IMR-90 (cell line): ENCODE measurements around the gene CCDC40. TPM values are rescaled to one million over a fixed set of nuclear protein-coding genes. Genes with fewer than 3 reads are reported as not detected.

ENCODE experiments used
- ATAC-seq: fragments of 200-7000 bp; cut with Tn5 transposase; 2 replicates; pipeline ENCODE4 v1.9.1; 2020; ENCODE audit warnings: low read depth, mild to moderate bottlenecking, moderate library complexity
- BruUV-seq: library from RNA; stranded (reverse); fragments of 400-500 nt; replicated peaks from 2 replicates; lab custom pipeline; 2021; lab: Mats Ljungman, UMichigan
- CTCF ChIA-PET: fragments of 300-600 bp; formaldehyde crosslinking; extraction: SDS; loops from one replicate; lab custom pipeline; 2021; ENCODE audit warnings: antibody characterized with exemption; lab: Yijun Ruan, JAX
- POLR2A ChIA-PET: fragments of 300-600 bp; sonication (Branson Sonifier 250); formaldehyde crosslinking; loops from one replicate; lab custom pipeline; 2022; ENCODE audit warnings: antibody characterized with exemption; ENCODE audit not compliant: unreplicated experiment; lab: Charles Lee
- DNase-seq: peaks from one replicate; pipeline ENCODE4 v3.0.0; 2013
- H2AFZ ChIP-seq: replicated peaks from 2 replicates; pipeline ENCODE3; 2013; ENCODE audit warnings: low read length, mild to moderate bottlenecking; ENCODE audit not compliant: poor library complexity
- H2AK5ac ChIP-seq: 2 replicates; pipeline ENCODE4 v1.6.1; 2013; ENCODE audit warnings: low read depth, low read length, inconsistent platforms
- H2AK9ac ChIP-seq: replicated peaks from 2 replicates; pipeline ENCODE3; 2013; ENCODE audit warnings: mild to moderate bottlenecking, low read depth, low read length, moderate library complexity; ENCODE audit not compliant: poor library complexity
- H2BK120ac ChIP-seq: 2 replicates; pipeline ENCODE4 v1.6.1; 2013; ENCODE audit warnings: low read depth, low read length, inconsistent platforms
- H2BK15ac ChIP-seq: 3 replicates; pipeline ENCODE4 v1.6.1; 2013; ENCODE audit warnings: low read depth, low read length, inconsistent platforms
- H2BK20ac ChIP-seq: 2 replicates; pipeline ENCODE4 v1.6.1; 2013; ENCODE audit warnings: low read depth, mild to moderate bottlenecking, inconsistent platforms, low read length, moderate library complexity
- H2BK5ac ChIP-seq: 2 replicates; pipeline ENCODE4 v1.6.1; 2013; ENCODE audit warnings: mild to moderate bottlenecking, low read depth, low read length, inconsistent platforms; ENCODE audit not compliant: poor library complexity, severe bottlenecking
- H3K14ac ChIP-seq: replicated peaks from 2 replicates; pipeline ENCODE4 v1.6.1; 2013; ENCODE audit warnings: low read depth, low read length, inconsistent platforms
- H3K18ac ChIP-seq: 2 replicates; pipeline ENCODE4 v1.6.1; 2013; ENCODE audit warnings: low read depth, low read length, control low read depth
- H3K23ac ChIP-seq: 2 replicates; pipeline ENCODE4 v1.6.1; 2013; ENCODE audit warnings: low read depth, low read length, inconsistent platforms
- H3K27ac ChIP-seq: 2 replicates; pipeline ENCODE4 v1.5.1; 2013; ENCODE audit warnings: mild to moderate bottlenecking, control low read depth, low read length; ENCODE audit not compliant: insufficient read depth
- H3K27me3 ChIP-seq: 2 replicates; pipeline ENCODE4 v1.6.1; 2013; ENCODE audit warnings: low read length; ENCODE audit not compliant: control insufficient read depth, insufficient read depth
- H3K36me3 ChIP-seq: 2 replicates; pipeline ENCODE4 v1.6.1; 2013; ENCODE audit warnings: low read length, mixed read lengths; ENCODE audit not compliant: control insufficient read depth, insufficient read depth
- H3K4ac ChIP-seq: 2 replicates; pipeline ENCODE4 v1.6.1; 2013; ENCODE audit warnings: low read depth, low read length, inconsistent platforms
- H3K4me1 ChIP-seq: 2 replicates; pipeline ENCODE4 v1.6.1; 2013; ENCODE audit warnings: low read length, mixed read lengths; ENCODE audit not compliant: control insufficient read depth, insufficient read depth
- H3K4me2 ChIP-seq: 2 replicates; pipeline ENCODE4 v1.6.1; 2013; ENCODE audit warnings: low read depth, mild to moderate bottlenecking, control low read depth, low read length, moderate library complexity
- H3K4me3 ChIP-seq: 2 replicates; pipeline ENCODE4 v1.5.1; 2013; ENCODE audit warnings: low read depth, mild to moderate bottlenecking, control low read depth, low read length, moderate library complexity; ENCODE audit not compliant: insufficient read depth
- H3K56ac ChIP-seq: 2 replicates; pipeline ENCODE4 v1.6.1; 2013; ENCODE audit warnings: low read length, inconsistent platforms; ENCODE audit not compliant: insufficient read depth; ENCODE audit errors: extremely low read depth
- H3K79me1 ChIP-seq, 2 experiments: 2 replicates each; pipeline ENCODE4 v1.6.1; 2013; ENCODE audit warnings: low read length in 2 of 2, inconsistent platforms in 1 of 2, low read depth in 1 of 2
- H3K9ac ChIP-seq: 2 replicates; pipeline ENCODE4 v1.6.1; 2013; ENCODE audit warnings: low read depth, low read length, control low read depth
- H3K9me1 ChIP-seq: 2 replicates; pipeline ENCODE4 v1.6.1; 2013; ENCODE audit warnings: low read length, inconsistent platforms; ENCODE audit not compliant: insufficient read depth
- H3K9me3 ChIP-seq: 2 replicates; pipeline ENCODE4 v1.6.1; 2013; ENCODE audit warnings: low read length; ENCODE audit not compliant: control insufficient read depth, insufficient read depth
- H4K20me1 ChIP-seq: 2 replicates; pipeline ENCODE4 v1.6.1; 2013; ENCODE audit warnings: low read length, inconsistent platforms; ENCODE audit not compliant: insufficient read depth
- H4K5ac ChIP-seq: 2 replicates; pipeline ENCODE4 v1.6.1; 2013; ENCODE audit warnings: mild to moderate bottlenecking, low read depth, low read length, control low read depth
- H4K8ac ChIP-seq, 2 experiments: 2 replicates each; pipeline ENCODE4 v1.6.1; 2013; ENCODE audit warnings: low read depth in 2 of 2, low read length in 2 of 2, control low read depth in 1 of 2, inconsistent platforms in 1 of 2
- H4K91ac ChIP-seq: 2 replicates; pipeline ENCODE4 v1.6.1; 2013; ENCODE audit warnings: low read depth, low read length, inconsistent platforms; ENCODE audit not compliant: insufficient read depth
- BHLHE40 ChIP-seq: fragments of 150-350 bp; IDR thresholded peaks from 2 replicates; pipeline ENCODE4 v1.6.1; 2016; ENCODE audit warnings: mild to moderate bottlenecking, low read depth, low read length
- CEBPB ChIP-seq: IDR thresholded peaks from 2 replicates; pipeline ENCODE4 v1.6.1; 2012; ENCODE audit warnings: low read depth, low read length, improper control_type of control experiment
- CHD1 ChIP-seq: IDR thresholded peaks from 2 replicates; pipeline ENCODE4 v1.6.1; 2012; ENCODE audit warnings: low read depth, low read length, improper control_type of control experiment
- CTCF ChIP-seq: conservative IDR thresholded peaks from 2 replicates; pipeline ENCODE4 v1.5.1; 2012; ENCODE audit warnings: mild to moderate bottlenecking, low read depth, low read length, improper control_type of control experiment
- ELK1 ChIP-seq: fragments of 150-350 bp; IDR thresholded peaks from 2 replicates; pipeline ENCODE4 v1.6.1; 2016; ENCODE audit warnings: low read depth, mild to moderate bottlenecking, low read length, moderate library complexity, borderline replicate concordance
- FOS ChIP-seq: fragments of 150-350 bp; IDR thresholded peaks from 2 replicates; pipeline ENCODE4 v1.6.1; 2016; ENCODE audit warnings: low read depth, low read length
- MAFK ChIP-seq: IDR thresholded peaks from 2 replicates; pipeline ENCODE4 v1.6.1; 2012; ENCODE audit warnings: low read depth, low read length, improper control_type of control experiment
- MAZ ChIP-seq: IDR thresholded peaks from 2 replicates; pipeline ENCODE4 v1.6.1; 2012; ENCODE audit warnings: low read depth, mild to moderate bottlenecking, low read length, improper control_type of control experiment, moderate library complexity, borderline replicate concordance
- NFE2L2 ChIP-seq: fragments of 150-350 bp; IDR thresholded peaks from 2 replicates; pipeline ENCODE4 v1.6.1; 2016; ENCODE audit warnings: low read depth, mild to moderate bottlenecking, low read length
- POLR2A ChIP-seq: IDR thresholded peaks from 2 replicates; pipeline ENCODE4 v1.6.1; 2012; ENCODE audit warnings: mild to moderate bottlenecking, low read depth, low read length
- RAD21 ChIP-seq: IDR thresholded peaks from 2 replicates; pipeline ENCODE4 v1.6.1; 2012; ENCODE audit warnings: low read length, improper control_type of control experiment
- RCOR1 ChIP-seq: IDR thresholded peaks from 2 replicates; pipeline ENCODE4 v1.6.1; 2012; ENCODE audit warnings: mild to moderate bottlenecking, low read length, improper control_type of control experiment; ENCODE audit not compliant: insufficient replicate concordance
- RFX5 ChIP-seq: IDR thresholded peaks from 2 replicates; pipeline ENCODE4 v1.8.0; 2012; ENCODE audit warnings: low read depth, mild to moderate bottlenecking, low read length, moderate library complexity
- SMC3 ChIP-seq: fragments of 150-350 bp; IDR thresholded peaks from 2 replicates; pipeline ENCODE4 v1.6.1; 2016; ENCODE audit warnings: low read depth, mild to moderate bottlenecking, antibody characterized with exemption, low read length, moderate library complexity
- WGBS, 2 experiments: methylation state at CpG; one replicate each; pipeline versions ENCODE4 v1.1.5 to v1.1.7; 2013; ENCODE audit warnings: missing lambda C conversion rate in 2 of 2; ENCODE audit not compliant: insufficient read length in 1 of 2; ENCODE audit errors: extremely low coverage in 2 of 2; 5-methylcytosine and 5-hydroxymethylcytosine counted together
- dilution Hi-C: fragments of 300-500 bp; cut with HindIII; formaldehyde crosslinking; loops from one replicate; pipeline ENCODE4 v1.14.3; 2018; ENCODE audit warnings: low sequenced_read_pairs; ENCODE audit not compliant: unreplicated experiment
- in situ Hi-C: fragments of 300-500 bp; cut with MboI; formaldehyde crosslinking; loops from 3 replicates; pipeline ENCODE4 v1.14.3; 2019; ENCODE audit warnings: low sequenced_read_pairs, inconsistent platforms, mixed read lengths
- intact Hi-C: fragments of 100-400 bp; cut with micrococcal nuclease; formaldehyde crosslinking; loops from 2 replicates; pipeline ENCODE4 v1.10.0; 2022
- polyA plus RNA-seq, 3 experiments: library from polyadenylated mRNA; depleted of rRNA; stranded (reverse); fragments of >200 nt; gene quantifications; 2 replicates each; pipeline ENCODE4 v1.2.3, GENCODE V29; 2012; ENCODE audit warnings: low replicate concordance in 1 of 3
- total RNA-seq: library from RNA; depleted of rRNA; stranded (reverse); fragments of >200 nt; gene quantifications from 2 replicates; pipeline ENCODE4 v1.2.3, GENCODE V29; 2012
- TF ChIP-seq, protein P1 (sequence below): fragments of 150-350 bp; IDR thresholded peaks from 2 replicates; pipeline ENCODE4 v1.6.1; 2017; ENCODE audit warnings: mild to moderate bottlenecking, antibody characterized with exemption, low read length, low read depth

Gene CCDC40
- total and polyA plus RNA-seq, 2 of the 4 experiments (the other 2 are of a cell fraction), result 0.90 to 4.7 TPM

DNA sequence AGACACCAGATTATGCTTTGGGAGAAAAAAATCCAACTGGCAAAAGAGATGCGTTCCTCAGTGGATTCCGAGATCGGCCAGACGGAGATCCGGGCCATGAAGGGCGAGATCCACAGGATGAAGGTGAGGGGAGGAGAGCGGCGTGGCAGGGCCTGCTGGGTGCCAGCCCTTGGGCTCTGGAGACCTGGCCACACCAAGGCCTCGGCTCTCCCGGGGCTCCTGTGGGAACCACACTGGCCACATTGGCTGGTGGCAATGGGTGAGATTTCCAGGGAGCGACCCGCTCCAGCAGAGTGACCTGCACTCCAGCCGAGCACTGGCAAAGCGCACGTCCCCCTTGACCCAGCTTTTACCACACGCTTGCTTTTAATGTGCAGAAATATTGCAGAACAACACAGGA lies 53.3 kb downstream of the CCDC40 start:
- in situ Hi-C loops, result no loop called here
- Histone ChIP-seq H3K23ac (no peak overlapping the region), H3K4me3 (no peak overlapping the region), H2AK5ac (no peak overlapping the region), H3K9ac (no peak overlapping the region), H3K27me3 (peaks cover 10% of the 10 kb centered on the region), H3K9me1 (no peaks in the 10 kb centered on the region), H3K4me1 (no peaks in the 10 kb centered on the region), H2AK9ac (no peak overlapping the region), H2BK15ac (no peak overlapping the region), H4K20me1 (no peaks in the 10 kb centered on the region), H3K14ac (no peak overlapping the region), H4K5ac (no peak overlapping the region), H3K9me3 (no peaks in the 10 kb centered on the region), H4K91ac (no peak overlapping the region), H3K4ac (no peak overlapping the region), H4K8ac (no peak overlapping the region), H3K18ac (no peak overlapping the region), H2BK20ac (no peak overlapping the region), H3K56ac (no peak overlapping the region), H3K4me2 (no peak overlapping the region), H3K36me3 (no peaks in the 10 kb centered on the region), H2AFZ (no peak overlapping the region), H3K79me1 (no peaks in the 10 kb centered on the region), H3K27ac (no peak overlapping the region), H2BK120ac (no peak overlapping the region), H2BK5ac (no peak overlapping the region)
- BruUV-seq, result no TSS peak
- DNase-seq (no peak), ATAC-seq (no peak)
- dilution Hi-C loops, result no loop called here
- ChIA-PET CTCF (no interaction called here), POLR2A (no interaction called here)
- no peak for TF ChIP-seq CEBPB
- no peak for TF ChIP-seq RCOR1
- TF ChIP-seq, protein P1, sequence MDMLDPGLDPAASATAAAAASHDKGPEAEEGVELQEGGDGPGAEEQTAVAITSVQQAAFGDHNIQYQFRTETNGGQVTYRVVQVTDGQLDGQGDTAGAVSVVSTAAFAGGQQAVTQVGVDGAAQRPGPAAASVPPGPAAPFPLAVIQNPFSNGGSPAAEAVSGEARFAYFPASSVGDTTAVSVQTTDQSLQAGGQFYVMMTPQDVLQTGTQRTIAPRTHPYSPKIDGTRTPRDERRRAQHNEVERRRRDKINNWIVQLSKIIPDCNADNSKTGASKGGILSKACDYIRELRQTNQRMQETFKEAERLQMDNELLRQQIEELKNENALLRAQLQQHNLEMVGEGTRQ, result no peak
- TF ChIP-seq POLR2A, result no peak
- TF ChIP-seq FOS, result no peak
- no peak for TF ChIP-seq CTCF
- TF ChIP-seq RAD21, result no peak
- no peak for TF ChIP-seq MAZ
- TF ChIP-seq NFE2L2, result no peak
- no peak for TF ChIP-seq MAFK
- TF ChIP-seq SMC3, result no peak
- no peak for TF ChIP-seq RFX5
- no peak for TF ChIP-seq BHLHE40
- TF ChIP-seq CHD1, result no peak
- no peak for TF ChIP-seq ELK1
- WGBS, 2 experiments, result 91% methylated on average over 5 of the region's 16 CpGs; no CpG with 5 or more reads in 1 of the 2 experiments
- intact Hi-C loops, result loop anchor here (10.0 kb wide), 1 partner anchor 165 kb away; no protein-coding TSS in a partner anchor
